ENCODE data around the gene ARAP3.

Gene ARAP3

DNA sequence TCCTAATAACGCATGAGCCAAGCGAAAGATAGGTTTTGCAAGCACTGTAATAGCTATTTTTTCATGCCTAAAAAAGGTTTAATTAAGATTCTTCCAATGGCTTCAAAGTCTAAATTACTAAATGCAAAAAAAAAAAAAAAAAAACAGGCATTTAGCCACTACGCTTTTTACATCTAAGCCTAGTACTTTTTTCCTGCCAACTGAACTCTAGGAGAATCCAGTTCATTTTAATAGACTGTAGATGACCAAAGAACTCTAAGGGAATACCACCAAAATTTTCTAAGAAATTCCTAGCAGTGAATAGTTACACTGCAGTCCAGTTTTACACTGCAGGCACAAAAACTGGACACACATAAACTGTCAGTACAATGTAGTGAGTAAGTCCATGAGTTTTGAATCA, 73.0 kb downstream of the ARAP3 start:
- Histone ChIP-seq H3K4me3 (replicated peaks; ENCODE audit: low read depth, low read length) (no peak overlapping the region), H3K36me3 (ENCODE audit: control insufficient read depth, insufficient read depth, low read length) (no peaks in the 10 kb centered on the region), H3K27me3 (replicated peaks; ENCODE audit: control insufficient read depth, insufficient read depth, low read length) (no peaks in the 10 kb centered on the region)
- DNase-seq (ENCODE audit: extremely low read depth, insufficient read length) = no peak
- TF ChIP-seq, protein P1, sequence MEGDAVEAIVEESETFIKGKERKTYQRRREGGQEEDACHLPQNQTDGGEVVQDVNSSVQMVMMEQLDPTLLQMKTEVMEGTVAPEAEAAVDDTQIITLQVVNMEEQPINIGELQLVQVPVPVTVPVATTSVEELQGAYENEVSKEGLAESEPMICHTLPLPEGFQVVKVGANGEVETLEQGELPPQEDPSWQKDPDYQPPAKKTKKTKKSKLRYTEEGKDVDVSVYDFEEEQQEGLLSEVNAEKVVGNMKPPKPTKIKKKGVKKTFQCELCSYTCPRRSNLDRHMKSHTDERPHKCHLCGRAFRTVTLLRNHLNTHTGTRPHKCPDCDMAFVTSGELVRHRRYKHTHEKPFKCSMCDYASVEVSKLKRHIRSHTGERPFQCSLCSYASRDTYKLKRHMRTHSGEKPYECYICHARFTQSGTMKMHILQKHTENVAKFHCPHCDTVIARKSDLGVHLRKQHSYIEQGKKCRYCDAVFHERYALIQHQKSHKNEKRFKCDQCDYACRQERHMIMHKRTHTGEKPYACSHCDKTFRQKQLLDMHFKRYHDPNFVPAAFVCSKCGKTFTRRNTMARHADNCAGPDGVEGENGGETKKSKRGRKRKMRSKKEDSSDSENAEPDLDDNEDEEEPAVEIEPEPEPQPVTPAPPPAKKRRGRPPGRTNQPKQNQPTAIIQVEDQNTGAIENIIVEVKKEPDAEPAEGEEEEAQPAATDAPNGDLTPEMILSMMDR (IDR thresholded peaks at IDR 0.05; ENCODE audit: insufficient read depth, low read length, poor library complexity, severe bottlenecking) = no peak

DNA sequence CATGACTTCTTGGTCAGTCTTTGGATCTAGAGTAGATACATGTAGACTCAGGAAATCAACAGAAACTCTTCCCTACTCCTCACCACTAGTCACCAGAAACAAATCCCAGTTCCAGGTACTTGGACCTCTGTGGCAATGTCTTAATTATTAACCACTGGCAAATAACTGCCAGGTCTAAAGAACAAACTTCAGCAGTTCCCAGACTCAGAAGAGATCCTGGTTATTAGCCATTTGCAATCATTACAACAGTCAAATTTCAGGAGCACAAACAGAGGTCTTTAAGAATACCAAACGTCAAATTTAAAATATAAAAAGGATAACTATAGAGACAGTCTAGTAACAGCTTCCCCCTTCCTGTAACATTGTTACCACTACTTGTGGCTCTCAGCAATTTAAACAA, 73.5 kb downstream of the ARAP3 start:
- H3K27me3 ChIP-seq (replicated peaks; ENCODE audit: control insufficient read depth, insufficient read depth, low read length) = no peaks in the 10 kb centered on the region
- H3K36me3 ChIP-seq (ENCODE audit: control insufficient read depth, insufficient read depth, low read length) = no peaks in the 10 kb centered on the region
- DNase-seq (ENCODE audit: extremely low read depth, insufficient read length) = no peak
- TF ChIP-seq, protein P1 (IDR thresholded peaks at IDR 0.05; ENCODE audit: insufficient read depth, low read length, poor library complexity, severe bottlenecking) = no peak
- H3K4me3 ChIP-seq (replicated peaks; ENCODE audit: low read depth, low read length) = no peak overlapping the region

DNA sequence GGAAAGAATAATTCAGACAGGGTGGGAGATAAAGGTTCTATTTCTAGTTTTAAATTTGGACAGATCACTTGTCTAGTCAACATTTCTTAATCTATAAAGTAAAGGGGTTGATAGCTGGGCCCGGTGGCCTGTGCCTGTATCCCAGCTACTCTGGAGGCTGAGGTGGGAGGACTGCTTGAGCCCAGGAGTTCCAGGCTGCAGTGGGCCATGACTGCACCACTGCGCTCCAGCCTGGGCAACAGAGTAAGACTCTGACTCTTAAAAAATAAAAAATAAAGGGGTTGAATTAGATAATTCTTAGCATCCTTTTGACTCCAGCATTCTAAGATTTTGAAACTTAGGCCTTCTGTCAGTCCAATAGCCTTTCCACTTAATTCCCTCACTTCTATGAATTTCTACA, 74.0 kb downstream of the ARAP3 start:
- TF ChIP-seq, protein P1 (IDR thresholded peaks at IDR 0.05; ENCODE audit: insufficient read depth, low read length, poor library complexity, severe bottlenecking) = no peak
- no peak for DNase-seq (ENCODE audit: extremely low read depth, insufficient read length)
- H3K36me3 ChIP-seq (ENCODE audit: control insufficient read depth, insufficient read depth, low read length) = no peaks in the 10 kb centered on the region
- no peaks in the 10 kb centered on the region for H3K27me3 ChIP-seq (replicated peaks; ENCODE audit: control insufficient read depth, insufficient read depth, low read length)
- H3K4me3 ChIP-seq (replicated peaks; ENCODE audit: low read depth, low read length) = no peak overlapping the region

- Histone ChIP-seq H3K4me3 (replicated peaks; ENCODE audit: low read depth, low read length) (peak overlapping the region; percentile 45), H3K36me3 (ENCODE audit: control insufficient read depth, insufficient read depth, low read length) (no peaks in the 10 kb centered on the region), H3K27me3 (replicated peaks; ENCODE audit: control insufficient read depth, insufficient read depth, low read length) (no peaks in the 10 kb centered on the region)
- peak; percentile 71 for DNase-seq (ENCODE audit: extremely low read depth, insufficient read length)
- TF ChIP-seq, protein P1 (IDR thresholded peaks at IDR 0.05; ENCODE audit: insufficient read depth, low read length, poor library complexity, severe bottlenecking) = no peak
Measured at GRCh38 chr5:141605523-141606277, 76.3 kb downstream of the ARAP3 start.

DNA sequence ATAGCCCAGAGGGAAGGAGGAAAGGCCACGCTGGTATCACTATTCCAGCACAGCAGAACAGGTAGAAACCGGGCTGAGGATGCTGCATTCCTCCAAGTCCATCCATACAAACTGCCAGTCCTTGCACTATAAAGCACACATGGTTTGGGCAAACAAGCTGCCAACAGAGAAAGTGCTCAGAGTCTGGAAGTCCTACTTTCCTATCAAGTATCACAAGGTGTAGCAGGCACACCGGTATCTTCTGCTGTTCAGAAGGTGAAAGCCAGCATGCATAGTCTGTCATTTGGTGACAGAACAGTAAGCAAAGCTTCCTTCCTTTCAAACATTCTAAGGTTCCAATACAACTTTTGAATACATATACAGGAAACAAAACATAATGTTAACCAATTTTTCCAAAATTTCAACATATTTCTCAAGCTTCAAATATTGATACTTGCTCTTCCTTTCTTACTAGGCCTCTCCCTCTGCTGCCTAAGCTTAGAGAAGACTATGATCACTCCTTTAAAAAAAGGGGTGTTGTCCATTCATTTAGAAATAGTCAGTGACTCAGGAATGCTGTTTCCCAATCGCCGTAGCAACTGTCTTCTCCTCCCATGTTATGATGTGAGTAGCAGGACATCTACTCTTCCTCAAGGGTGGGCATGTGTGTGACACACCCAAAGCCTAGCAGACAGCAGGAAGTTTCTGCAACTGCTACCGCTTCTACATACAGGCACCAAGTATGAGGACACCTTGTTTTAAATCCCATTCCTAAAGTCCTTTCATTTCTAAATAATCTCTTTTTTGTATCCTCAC, 77.9 kb downstream of the ARAP3 start:
- no peak for DNase-seq (ENCODE audit: extremely low read depth, insufficient read length)
- Histone ChIP-seq H3K4me3 (replicated peaks; ENCODE audit: low read depth, low read length) (no peak overlapping the region), H3K36me3 (ENCODE audit: control insufficient read depth, insufficient read depth, low read length) (no peaks in the 10 kb centered on the region), H3K27me3 (replicated peaks; ENCODE audit: control insufficient read depth, insufficient read depth, low read length) (no peaks in the 10 kb centered on the region)
- TF ChIP-seq, protein P1 (IDR thresholded peaks at IDR 0.05; ENCODE audit: insufficient read depth, low read length, poor library complexity, severe bottlenecking) = no peak
